Measurements from ENCODE around the gene ITCH. TPM values are rescaled to one million over a fixed set of nuclear protein-coding genes. Genes with fewer than 3 reads are reported as not detected.

Gene ITCH
- total and polyA plus RNA-seq, 2 donors (not counting 3 experiments of a cell fraction or from before 2014, with no cell fraction given) = 6.4 to 57.4 TPM

DNA sequence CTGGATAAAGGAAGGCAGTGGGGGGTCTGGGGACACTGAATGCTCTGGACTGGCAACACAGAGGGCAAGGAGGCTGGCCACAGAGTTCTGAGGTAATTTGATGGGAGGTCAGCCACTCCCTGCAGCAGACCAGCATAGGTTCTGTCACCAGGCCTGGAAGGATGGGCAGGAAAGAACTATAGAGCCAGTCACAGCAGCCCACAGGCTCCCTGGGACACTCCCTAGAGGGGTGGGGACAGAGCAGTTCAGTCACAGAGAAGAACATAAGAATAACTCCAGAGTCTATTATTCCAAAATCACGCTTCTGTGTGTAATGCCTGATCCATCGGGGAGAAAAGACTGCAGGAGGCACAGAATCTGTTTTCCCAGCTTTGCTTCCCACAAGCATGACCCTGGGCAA, 172.8 kb downstream of the ITCH start:
- no peak overlapping the region for H3K9ac ChIP-seq (replicated peaks; ENCODE audit: extremely low read depth, insufficient read depth, low read length)
- no peak for TF ChIP-seq POLR2AphosphoS5 (IDR thresholded peaks at IDR 0.05; ENCODE audit: insufficient read depth, low read depth, low read length)
- TF ChIP-seq JUN (IDR thresholded peaks at IDR 0.05; ENCODE audit: borderline replicate concordance, insufficient read depth, insufficient read length, low read depth) = no peak
- TF ChIP-seq MYC (IDR thresholded peaks at IDR 0.05; ENCODE audit: low read depth, low read length) = no peak
- TF ChIP-seq FOS (IDR thresholded peaks at IDR 0.05; ENCODE audit: borderline replicate concordance, insufficient read depth, low read length) = no peak
- TF ChIP-seq CTCF (IDR thresholded peaks at IDR 0.05; ENCODE audit: extremely low read depth in 1 of 2, insufficient read depth in 1 of 2, low read depth in 1 of 2, low read length in 2 of 2) = no peak
- no peak for TF ChIP-seq EZH2 (IDR thresholded peaks at IDR 0.05; ENCODE audit: borderline replicate concordance, low read depth, low read length, severe bottlenecking)
- no peak for TF ChIP-seq POLR2A (IDR thresholded peaks at IDR 0.05; ENCODE audit: low read depth, low read length)
- TF ChIP-seq GATA2 (IDR thresholded peaks at IDR 0.05; ENCODE audit: insufficient read depth, insufficient read length, low read depth, low read length) = no peak
- no peak for TF ChIP-seq MAX (IDR thresholded peaks at IDR 0.05; ENCODE audit: insufficient read depth, insufficient read length)
- H2AFZ ChIP-seq (ENCODE audit: low read depth, low read length) = no peak overlapping the region
- H3K9me3 ChIP-seq (replicated peaks; ENCODE audit: control insufficient read depth, insufficient read depth, low read length) = no peaks in the 10 kb centered on the region
- intact Hi-C loops (cut with micrococcal nuclease) = no loop called here
- no peak for FAIRE-seq
- H3K9me1 ChIP-seq (replicated peaks; ENCODE audit: control insufficient read depth, extremely low read depth, insufficient read depth, low read length) = no peaks in the 10 kb centered on the region
- BruUV-seq (replicated peaks) = no TSS peak
- no peak overlapping the region for H3K4me2 ChIP-seq (ENCODE audit: insufficient read depth, low read length)
- no peaks in the 10 kb centered on the region for H4K20me1 ChIP-seq (replicated peaks; ENCODE audit: control insufficient read depth, extremely low read depth, insufficient read depth, low read length)
- H3K36me3 ChIP-seq (ENCODE audit: control insufficient read depth in 2 of 2, extremely low read depth in 1 of 2, insufficient read depth in 2 of 2, low read length in 2 of 2) = peaks cover 13 to 47% of the 10 kb centered on the region in 2 experiments
- POLR2A ChIA-PET = no interaction called here
- H3K79me2 ChIP-seq (ENCODE audit: control insufficient read depth, insufficient read depth, low read length) = peaks cover 6% of the 10 kb centered on the region
- CTCF ChIA-PET = interaction anchor here (1.3 to 5.6 kb wide), 4 partner anchors 23 to 234 kb away, joined by 3 to 53 read pairs (median 10); partner anchors contain the start of gene MAP1LC3A
- no peak for DNase-seq (ENCODE audit: low read depth, low spot score)
- dilution Hi-C loops (cut with MboI; ENCODE audit: extremely low pct_ligation_motif_present, low sequenced_read_pairs) = no loop called here
- H3K4me3 ChIP-seq (replicated peaks in 1 of 3; ENCODE audit: insufficient read depth in 1 of 3, low read depth in 1 of 3, low read length in 3 of 3) = no peak overlapping the region
- no peaks in the 10 kb centered on the region for H3K4me1 ChIP-seq (ENCODE audit: control insufficient read depth, extremely low read depth, insufficient read depth, low read length)
- H3K27me3 ChIP-seq (ENCODE audit: control insufficient read depth in 2 of 2, insufficient read depth in 2 of 2, low read length in 2 of 2) = no peaks in the 10 kb centered on the region
- no peak overlapping the region for H3K27ac ChIP-seq (ENCODE audit: insufficient read depth, low read depth, low read length)

Data from endothelial cell of umbilical vein (primary cell).